HG03457 (cell line): ENCODE measurements around the gene SYT4.

Source experiments
- ATAC-seq: cut with Tn5 transposase; IDR thresholded peaks from one replicate; pipeline ENCODE4 v1.9.1; 2021; ENCODE audit warnings: moderate number of reproducible peaks; ENCODE audit not compliant: unreplicated experiment

Gene SYT4

DNA sequence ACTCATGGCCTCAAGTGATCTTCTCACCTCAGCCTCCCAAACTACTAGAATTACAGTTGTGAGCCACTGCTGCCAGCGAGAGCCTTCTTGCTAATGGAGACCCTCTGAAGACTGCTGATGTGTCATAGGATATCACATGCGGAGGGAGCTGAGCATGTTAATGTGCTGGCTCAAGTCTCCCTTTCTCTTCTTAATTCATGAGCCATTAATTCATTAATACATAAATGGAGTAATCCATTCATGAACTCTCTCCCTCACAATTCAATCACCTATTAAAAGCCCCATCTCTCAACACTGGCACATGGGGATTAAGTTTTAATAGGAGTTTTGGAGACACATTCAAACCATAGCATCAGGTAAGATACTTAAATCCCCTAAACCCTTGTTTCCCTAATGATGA, 54.8 kb downstream of the SYT4 start:
- ATAC-seq = no peak

GRCh38 chr18:43220691-43221090, 56.6 kb downstream of the SYT4 start:
- ATAC-seq = no peak
